CD14-positive monocyte (primary cell): ENCODE results near the gene PLEKHM3. TPM values are rescaled to one million over a fixed set of nuclear protein-coding genes. Genes with fewer than 3 reads are reported as not detected.

Experiments
- DNase-seq, 3 donors: peaks; one replicate each; pipeline ENCODE4 v3.0.0-alpha.2; 2011 to 2022
- H2AFZ ChIP-seq: 2 replicates; pipeline ENCODE4 v1.6.0; 2012; ENCODE audit warnings: mild to moderate bottlenecking, low read depth, low read length, inconsistent platforms; ENCODE audit not compliant: insufficient read depth, poor library complexity, severe bottlenecking
- H3K27ac ChIP-seq, 2 donors: 1 replicate in 1 of 2; 2 replicates in 1 of 2; pipeline ENCODE4 v1.5.1; 2012 to 2013; ENCODE audit warnings: low read length in 2 of 2, control low read depth in 1 of 2, inconsistent platforms in 1 of 2, low read depth in 1 of 2, mild to moderate bottlenecking in 1 of 2
- H3K27me3 ChIP-seq, 2 donors: one replicate each; pipeline versions ENCODE4 v1.6.0 to v1.6.1; 2011 to 2013; ENCODE audit warnings: low read length in 2 of 2; ENCODE audit not compliant: control insufficient read depth in 2 of 2, insufficient read depth in 2 of 2
- H3K36me3 ChIP-seq, 2 donors: replicated peaks in 1 of 2; 1 replicate in 1 of 2; 2 replicates in 1 of 2; pipeline versions ENCODE4 v1.5.1 to v1.6.1; 2012 to 2013; ENCODE audit warnings: low read length in 2 of 2, control low read depth in 1 of 2, inconsistent platforms in 1 of 2, mild to moderate bottlenecking in 1 of 2; ENCODE audit not compliant: insufficient read depth in 2 of 2, control insufficient read depth in 1 of 2
- H3K4me1 ChIP-seq, 2 donors: 1 replicate in 1 of 2; 2 replicates in 1 of 2; pipeline versions ENCODE4 v1.5.1 to v1.6.1; 2012 to 2013; ENCODE audit warnings: low read length in 2 of 2, control low read depth in 1 of 2, inconsistent platforms in 1 of 2, mild to moderate bottlenecking in 1 of 2, moderate library complexity in 1 of 2; ENCODE audit not compliant: insufficient read depth in 2 of 2, control insufficient read depth in 1 of 2
- H3K4me2 ChIP-seq: replicated peaks from 2 replicates; pipeline ENCODE3; 2012; ENCODE audit warnings: low read length, moderate library complexity, mild to moderate bottlenecking; ENCODE audit not compliant: poor library complexity, severe bottlenecking; ENCODE audit errors: extremely low read depth
- H3K4me3 ChIP-seq, 3 experiments: fragments of 200-600 bp in 1 of 3; sonication (generic) in 1 of 3; replicated peaks in 1 of 3; 1 replicate in 2 of 3; 2 replicates in 1 of 3; pipeline ENCODE4 v1.5.1; 2011 to 2013; ENCODE audit warnings: low read length in 3 of 3, mild to moderate bottlenecking in 3 of 3, control low read depth in 2 of 3, low read depth in 2 of 3, inconsistent platforms in 1 of 3, moderate library complexity in 1 of 3
- H3K79me2 ChIP-seq: 2 replicates; pipeline ENCODE4 v1.6.0; 2012; ENCODE audit warnings: mild to moderate bottlenecking, control low read depth, inconsistent platforms, low read length, moderate library complexity; ENCODE audit not compliant: insufficient read depth
- H3K9ac ChIP-seq: 2 replicates; pipeline ENCODE4 v1.6.0; 2017; ENCODE audit warnings: low read length, mild to moderate bottlenecking; ENCODE audit not compliant: insufficient read depth, poor library complexity, severe bottlenecking
- H3K9me3 ChIP-seq, 2 donors: replicated peaks in 1 of 2; 1 replicate in 1 of 2; 2 replicates in 1 of 2; pipeline versions ENCODE4 v1.5.1 to v1.6.1; 2012 to 2013; ENCODE audit warnings: low read length in 2 of 2, control low read depth in 1 of 2; ENCODE audit not compliant: control insufficient read depth in 1 of 2, insufficient read depth in 1 of 2
- H4K20me1 ChIP-seq: 2 replicates; pipeline ENCODE4 v1.6.0; 2012; ENCODE audit warnings: mild to moderate bottlenecking, low read length, control low read depth, moderate library complexity; ENCODE audit not compliant: insufficient read depth
- H3K27ac Mint-ChIP-seq, 7 donors: one replicate each; pipeline ENCODE4 v1.8.0; 2020; ENCODE audit warnings: mild to moderate bottlenecking in 7 of 7, mixed read lengths in 7 of 7, moderate library complexity in 6 of 7, inconsistent platforms in 2 of 7
- H3K27me3 Mint-ChIP-seq, 3 donors: one replicate each; pipeline ENCODE4 v1.8.0; 2021 to 2022; ENCODE audit warnings: low read depth in 3 of 3, mild to moderate bottlenecking in 3 of 3, mixed read lengths in 3 of 3, moderate library complexity in 3 of 3, inconsistent platforms in 1 of 3
- H3K36me3 Mint-ChIP-seq, 2 donors: one replicate each; pipeline ENCODE4 v1.8.0; 2020; ENCODE audit warnings: mixed read lengths in 2 of 2, inconsistent platforms in 1 of 2, mild to moderate bottlenecking in 1 of 2
- H3K4me1 Mint-ChIP-seq: one replicate; pipeline ENCODE4 v1.8.0; 2020; ENCODE audit warnings: mild to moderate bottlenecking, mixed read lengths
- H3K4me3 Mint-ChIP-seq, 2 donors: one replicate each; pipeline ENCODE4 v1.8.0; 2020; ENCODE audit warnings: mild to moderate bottlenecking in 2 of 2, mixed read lengths in 2 of 2, moderate library complexity in 1 of 2
- H3K9me3 Mint-ChIP-seq, 7 donors: one replicate each; pipeline ENCODE4 v1.8.0; 2020 to 2022; ENCODE audit warnings: mixed read lengths in 7 of 7, mild to moderate bottlenecking in 6 of 7, moderate library complexity in 6 of 7, inconsistent platforms in 2 of 7
- WGBS: methylation state at CpG from one replicate; pipeline ENCODE4 v1.1.5; 2013; ENCODE audit warnings: missing lambda C conversion rate; ENCODE audit not compliant: insufficient coverage; 5-methylcytosine and 5-hydroxymethylcytosine counted together
- intact Hi-C, 2 donors: fragments of 100-400 bp; cut with micrococcal nuclease; formaldehyde crosslinking; loops; one replicate each; pipeline versions ENCODE4 v1.15.0 to v1.15.1; 2023
- polyA plus RNA-seq, 3 donors: library from polyadenylated mRNA; depleted of rRNA in 1 of 3; unstranded in 2 of 3; stranded (reverse) in 1 of 3; fragments of 300-500 nt in 2 of 3; fragments of >200 nt in 1 of 3; fragmentation: Illumina TruSeq in 2 of 3; gene quantifications; 1 replicate in 2 of 3; 2 replicates in 1 of 3; pipeline ENCODE4 v1.2.3, GENCODE V29; 2012 to 2021
- TF ChIP-seq, protein P1 (sequence below): fragments of 200-600 bp; IDR thresholded peaks from one replicate; pipeline ENCODE4 v1.8.0; 2022; ENCODE audit warnings: antibody characterized with exemption, mild to moderate bottlenecking

PLEKHM3 gene
- polyA plus RNA-seq, 3 donors: 3.0 to 8.0 (median 3.0) TPM

DNA sequence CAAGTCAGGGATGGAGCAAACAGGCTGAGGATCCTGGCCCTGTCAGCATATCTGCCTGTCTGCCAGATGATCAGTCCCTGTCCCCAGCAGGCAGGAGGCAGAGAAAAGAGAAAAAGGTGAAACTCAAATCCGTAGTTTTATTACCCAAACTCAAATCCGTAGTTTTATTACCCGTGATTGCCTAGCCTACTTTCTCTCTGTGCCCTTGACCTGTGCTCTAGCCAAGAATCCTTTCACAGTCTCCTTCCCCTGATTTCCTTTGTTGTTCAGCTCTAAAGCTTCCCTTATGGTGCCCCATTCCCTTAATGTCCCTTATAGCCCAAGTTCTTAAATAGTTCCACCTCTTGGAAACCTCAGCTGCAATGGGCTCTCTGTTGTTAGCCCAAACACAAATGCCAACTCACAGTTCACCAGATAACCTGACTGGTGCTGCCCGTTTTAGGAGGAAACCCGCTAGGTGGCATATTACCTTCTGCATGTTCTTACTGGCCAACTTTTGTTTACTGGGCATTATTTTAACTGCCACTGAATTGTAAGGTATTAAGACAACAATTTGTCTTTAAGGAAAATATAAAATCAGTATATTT is 130.0 kb downstream of the PLEKHM3 start:
- Mint-ChIP-seq H3K27ac (peak overlapping the region in 2 of 7 donors; percentile 19 to 70), H3K4me1 (no peaks in the 10 kb centered on the region), H3K9me3 (no peaks in the 10 kb centered on the region), H3K36me3 (peaks cover 16 to 21% of the 10 kb centered on the region in 2 donors), H3K27me3 (no peaks in the 10 kb centered on the region), H3K4me3 (no peak overlapping the region)
- no peaks in the 10 kb centered on the region for H3K9me3 ChIP-seq
- no peak for DNase-seq
- no peaks in the 10 kb centered on the region for H4K20me1 ChIP-seq
- TF ChIP-seq, protein P1, sequence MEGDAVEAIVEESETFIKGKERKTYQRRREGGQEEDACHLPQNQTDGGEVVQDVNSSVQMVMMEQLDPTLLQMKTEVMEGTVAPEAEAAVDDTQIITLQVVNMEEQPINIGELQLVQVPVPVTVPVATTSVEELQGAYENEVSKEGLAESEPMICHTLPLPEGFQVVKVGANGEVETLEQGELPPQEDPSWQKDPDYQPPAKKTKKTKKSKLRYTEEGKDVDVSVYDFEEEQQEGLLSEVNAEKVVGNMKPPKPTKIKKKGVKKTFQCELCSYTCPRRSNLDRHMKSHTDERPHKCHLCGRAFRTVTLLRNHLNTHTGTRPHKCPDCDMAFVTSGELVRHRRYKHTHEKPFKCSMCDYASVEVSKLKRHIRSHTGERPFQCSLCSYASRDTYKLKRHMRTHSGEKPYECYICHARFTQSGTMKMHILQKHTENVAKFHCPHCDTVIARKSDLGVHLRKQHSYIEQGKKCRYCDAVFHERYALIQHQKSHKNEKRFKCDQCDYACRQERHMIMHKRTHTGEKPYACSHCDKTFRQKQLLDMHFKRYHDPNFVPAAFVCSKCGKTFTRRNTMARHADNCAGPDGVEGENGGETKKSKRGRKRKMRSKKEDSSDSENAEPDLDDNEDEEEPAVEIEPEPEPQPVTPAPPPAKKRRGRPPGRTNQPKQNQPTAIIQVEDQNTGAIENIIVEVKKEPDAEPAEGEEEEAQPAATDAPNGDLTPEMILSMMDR: no peak
- H2AFZ ChIP-seq: no peak overlapping the region
- H3K79me2 ChIP-seq: no peaks in the 10 kb centered on the region
- no peak overlapping the region for H3K4me2 ChIP-seq
- H3K27ac ChIP-seq: no peak overlapping the region
- intact Hi-C loops: no loop called here
- H3K4me1 ChIP-seq: no peaks in the 10 kb centered on the region
- 94% methylated on average over 4 of the region's 5 CpGs for WGBS
- H3K36me3 ChIP-seq: peaks cover 5 to 20% of the 10 kb centered on the region in 2 donors
- no peak overlapping the region for H3K9ac ChIP-seq
- H3K4me3 ChIP-seq: no peak overlapping the region
- H3K27me3 ChIP-seq: no peaks in the 10 kb centered on the region

DNA sequence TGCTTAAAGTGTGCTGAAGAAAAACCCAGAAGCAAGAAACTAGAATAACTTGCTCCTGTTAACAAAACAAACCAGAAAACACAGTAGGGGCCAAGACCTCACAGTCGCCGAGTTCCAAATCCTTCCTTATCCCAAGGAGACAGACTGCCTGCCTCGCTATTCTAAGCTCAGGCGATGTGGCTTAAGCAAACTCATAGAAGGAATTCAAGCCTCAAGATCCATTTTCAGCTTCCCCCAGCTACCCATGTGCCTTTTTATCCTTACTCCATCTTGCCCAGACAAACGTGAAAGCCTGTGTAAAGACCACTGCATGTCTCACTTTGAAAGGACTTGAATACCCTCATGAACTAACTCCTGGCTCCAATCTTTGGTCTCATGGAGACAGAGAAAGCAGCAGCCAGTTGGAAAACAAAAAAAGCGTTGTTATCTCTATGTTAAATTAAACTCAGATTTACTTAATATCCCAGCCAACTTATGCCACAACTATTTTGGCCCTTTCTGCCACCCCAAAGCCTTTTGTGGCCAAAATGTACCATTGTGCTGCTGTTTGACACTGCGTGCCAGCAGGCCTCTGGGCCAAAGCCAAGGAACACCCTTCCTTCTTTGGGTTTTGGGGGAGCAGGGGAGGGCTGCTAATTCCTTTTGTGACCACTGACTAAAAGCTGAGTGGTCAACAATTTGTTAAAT is 132.5 kb downstream of the PLEKHM3 start:
- H3K4me2 ChIP-seq: no peak overlapping the region
- H3K9me3 ChIP-seq: no peaks in the 10 kb centered on the region

More for the DNA sequence above, 132.5 kb downstream of the PLEKHM3 start:
- H3K27ac ChIP-seq: no peak overlapping the region
- H3K79me2 ChIP-seq: no peaks in the 10 kb centered on the region
- 98% methylated on average over 5 of the region's 7 CpGs for WGBS
- Mint-ChIP-seq H3K4me1 (peaks cover 2% of the 10 kb centered on the region), H3K4me3 (no peak overlapping the region), H3K27ac (peak overlapping the region in 1 of 7 donors; percentile 6), H3K36me3 (peaks cover 6 to 7% of the 10 kb centered on the region in 2 donors), H3K9me3 (no peaks in the 10 kb centered on the region), H3K27me3 (no peaks in the 10 kb centered on the region)
- H3K27me3 ChIP-seq: no peaks in the 10 kb centered on the region
- no peaks in the 10 kb centered on the region for H3K36me3 ChIP-seq
- TF ChIP-seq, protein P1: no peak
- H2AFZ ChIP-seq: no peak overlapping the region
- no peak overlapping the region for H3K9ac ChIP-seq
- DNase-seq: no peak
- no peak overlapping the region for H3K4me3 ChIP-seq
- no peaks in the 10 kb centered on the region for H4K20me1 ChIP-seq
- H3K4me1 ChIP-seq: no peaks in the 10 kb centered on the region
- intact Hi-C loops: no loop called here
